Measurements from ENCODE around the gene DDX55.
A peak's percentile ranks its signal among the peaks of the same experiment; 100 is the strongest.
"Not testable (repeated sequence)": the region's sequence is repeated elsewhere in the genome, so short reads cannot be mapped to it uniquely, and the experiment has no call there.

DDX55 gene

GRCh38 chr12:123599721-123600120 is 2.2 kb upstream of the DDX55 start:
- TF ChIP-seq, protein P1, sequence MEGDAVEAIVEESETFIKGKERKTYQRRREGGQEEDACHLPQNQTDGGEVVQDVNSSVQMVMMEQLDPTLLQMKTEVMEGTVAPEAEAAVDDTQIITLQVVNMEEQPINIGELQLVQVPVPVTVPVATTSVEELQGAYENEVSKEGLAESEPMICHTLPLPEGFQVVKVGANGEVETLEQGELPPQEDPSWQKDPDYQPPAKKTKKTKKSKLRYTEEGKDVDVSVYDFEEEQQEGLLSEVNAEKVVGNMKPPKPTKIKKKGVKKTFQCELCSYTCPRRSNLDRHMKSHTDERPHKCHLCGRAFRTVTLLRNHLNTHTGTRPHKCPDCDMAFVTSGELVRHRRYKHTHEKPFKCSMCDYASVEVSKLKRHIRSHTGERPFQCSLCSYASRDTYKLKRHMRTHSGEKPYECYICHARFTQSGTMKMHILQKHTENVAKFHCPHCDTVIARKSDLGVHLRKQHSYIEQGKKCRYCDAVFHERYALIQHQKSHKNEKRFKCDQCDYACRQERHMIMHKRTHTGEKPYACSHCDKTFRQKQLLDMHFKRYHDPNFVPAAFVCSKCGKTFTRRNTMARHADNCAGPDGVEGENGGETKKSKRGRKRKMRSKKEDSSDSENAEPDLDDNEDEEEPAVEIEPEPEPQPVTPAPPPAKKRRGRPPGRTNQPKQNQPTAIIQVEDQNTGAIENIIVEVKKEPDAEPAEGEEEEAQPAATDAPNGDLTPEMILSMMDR (IDR thresholded peaks at IDR 0.05; ENCODE audit: low read depth, low read length), result no peak
- TF ChIP-seq EZH2phosphoT487 (IDR thresholded peaks at IDR 0.05; ENCODE audit: low read depth), result no peak
- peaks cover 6% of the 10 kb centered on the region; the same call in 1 of the 2 replicates for H4K20me1 ChIP-seq (ENCODE audit: insufficient read depth, low read length)
- no peaks in the 10 kb centered on the region for H3K27me3 ChIP-seq (ENCODE audit: low read depth, low read length)
- H3K9me3 ChIP-seq (ENCODE audit: insufficient read depth, low read length), result no peaks in the 10 kb centered on the region
- no peak overlapping the region for H3K27ac ChIP-seq (ENCODE audit: low read length)
- peaks cover 64% of the 10 kb centered on the region for H3K79me2 ChIP-seq (ENCODE audit: low read length)
- peaks cover 23% of the 10 kb centered on the region for H3K36me3 ChIP-seq (replicated peaks; ENCODE audit: low read depth, low read length)
- no peak overlapping the region for H2AFZ ChIP-seq (ENCODE audit: low read depth, low read length)
- H3K9ac ChIP-seq (ENCODE audit: low read length), result no peak overlapping the region
- no peak overlapping the region for H3K4me3 ChIP-seq (ENCODE audit: low read length)
- H3K4me2 ChIP-seq (ENCODE audit: low read length), result no peak overlapping the region
- H3K4me1 ChIP-seq (ENCODE audit: low read length), result peaks cover 14% of the 10 kb centered on the region

DNA sequence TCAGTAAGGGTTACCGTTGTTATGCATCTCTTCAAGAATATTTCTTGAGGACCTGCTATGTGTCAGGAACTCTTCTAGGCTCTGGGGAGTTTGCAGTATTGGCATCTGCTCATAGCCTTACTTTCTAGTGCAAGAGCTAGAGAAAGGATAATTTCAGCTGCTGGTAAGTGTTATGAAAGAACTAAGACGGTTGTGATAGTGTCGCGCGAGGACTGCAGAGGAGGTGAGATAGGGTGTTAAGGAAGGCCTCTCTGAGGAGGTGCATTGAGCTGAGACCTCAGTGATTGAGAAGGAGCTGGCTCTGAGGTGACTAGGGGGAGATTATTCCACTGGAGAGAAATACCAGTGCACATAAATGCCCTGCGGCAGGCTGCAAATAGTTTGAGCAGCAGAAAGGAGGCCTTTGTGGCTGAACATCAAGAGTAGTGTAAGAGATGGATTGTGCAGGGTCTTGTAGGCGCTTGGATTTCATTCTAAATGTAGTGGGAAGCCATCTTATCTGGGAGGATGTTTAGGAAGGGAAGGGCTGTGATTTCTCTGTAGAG is 824 bp downstream of the DDX55 start:
- Histone ChIP-seq H3K27me3 (ENCODE audit: low read depth, low read length) (no peaks in the 10 kb centered on the region), H2AFZ (ENCODE audit: low read depth, low read length) (peak overlapping the region; percentile 81; the same call in 1 of the 2 replicates), H3K79me2 (ENCODE audit: low read length) (peaks cover 76% of the 10 kb centered on the region), H3K4me2 (ENCODE audit: low read length) (peak overlapping the region; percentile 99), H3K9ac (ENCODE audit: low read length) (peak overlapping the region; percentile 99), H3K27ac (ENCODE audit: low read length) (peak overlapping the region; percentile 73), H3K4me1 (ENCODE audit: low read length) (peaks cover 14% of the 10 kb centered on the region), H3K9me3 (ENCODE audit: insufficient read depth, low read length) (no peaks in the 10 kb centered on the region), H4K20me1 (ENCODE audit: insufficient read depth, low read length) (0 out of 2 replicates have a peak, but pooled peaks cover 5% of the 10 kb centered on the region), H3K4me3 (ENCODE audit: low read length) (peak overlapping the region; percentile 97), H3K36me3 (replicated peaks; ENCODE audit: low read depth, low read length) (peaks cover 33% of the 10 kb centered on the region)
- TF ChIP-seq EZH2phosphoT487 (IDR thresholded peaks at IDR 0.05; ENCODE audit: low read depth), result no peak
- TF ChIP-seq, protein P1 (IDR thresholded peaks at IDR 0.05; ENCODE audit: low read depth, low read length), result no peak

DNA sequence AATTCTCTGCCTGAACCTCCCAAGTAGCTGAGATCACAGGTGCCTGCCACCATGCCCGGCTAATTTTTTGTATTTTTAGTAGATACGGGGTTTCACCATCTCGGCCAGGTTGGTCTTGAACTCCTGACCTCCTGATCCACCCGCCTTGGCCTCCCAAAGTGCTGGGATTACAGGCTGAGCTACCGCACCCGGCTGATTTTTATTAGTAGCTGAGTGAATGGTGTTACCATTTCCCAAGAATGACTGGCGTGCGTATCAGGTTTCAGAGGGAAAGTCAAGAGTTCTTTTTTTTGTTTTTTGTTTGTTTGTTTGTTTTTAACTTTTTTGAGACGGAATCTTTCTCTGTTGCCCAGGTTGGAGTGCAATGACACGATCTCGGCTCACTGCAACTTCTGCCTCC is 1.6 kb downstream of the DDX55 start:
- Histone ChIP-seq H3K4me1 (ENCODE audit: low read length) (peaks cover 14% of the 10 kb centered on the region), H3K36me3 (replicated peaks; ENCODE audit: low read depth, low read length) (peaks cover 40% of the 10 kb centered on the region), H3K4me2 (ENCODE audit: low read length) (peak overlapping the region; percentile 99), H3K79me2 (ENCODE audit: low read length) (peaks cover 78% of the 10 kb centered on the region)
- not testable (repeated sequence) for H2AFZ ChIP-seq (ENCODE audit: low read depth, low read length); H3K9me3 ChIP-seq (ENCODE audit: insufficient read depth, low read length); H3K9ac ChIP-seq (ENCODE audit: low read length); H3K4me3 ChIP-seq (ENCODE audit: low read length); H4K20me1 ChIP-seq (ENCODE audit: insufficient read depth, low read length); H3K27me3 ChIP-seq (ENCODE audit: low read depth, low read length); H3K27ac ChIP-seq (ENCODE audit: low read length)

DNA sequence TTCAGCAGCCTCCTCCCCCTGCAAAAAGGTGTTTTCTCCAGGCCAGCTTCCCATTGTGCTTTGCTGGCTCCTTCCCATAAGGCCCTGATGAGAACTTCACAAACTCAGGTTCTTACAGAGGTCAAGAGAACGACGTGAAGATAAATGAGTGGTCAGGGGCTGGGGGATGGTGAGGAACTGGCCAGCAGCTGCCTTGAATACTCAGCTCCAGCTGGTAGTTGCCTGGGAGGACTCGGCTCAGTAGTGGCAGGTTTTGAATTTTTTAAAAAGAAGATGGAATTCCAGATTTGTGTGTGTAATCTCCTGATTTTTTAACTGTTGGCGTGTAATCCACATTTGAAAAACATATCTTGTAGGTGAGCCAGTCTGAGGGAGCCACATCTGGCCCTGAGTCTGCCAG is 5.9 kb downstream of the DDX55 start:
- no peak overlapping the region for H3K27ac ChIP-seq (ENCODE audit: low read length)
- H3K4me3 ChIP-seq (ENCODE audit: low read length), result no peak overlapping the region
- TF ChIP-seq, protein P1 (IDR thresholded peaks at IDR 0.05; ENCODE audit: low read depth, low read length), result no peak
- no peak for TF ChIP-seq EZH2phosphoT487 (IDR thresholded peaks at IDR 0.05; ENCODE audit: low read depth)
- peaks cover 5% of the 10 kb centered on the region; the same call in 1 of the 2 replicates for H4K20me1 ChIP-seq (ENCODE audit: insufficient read depth, low read length)
- no peak overlapping the region for H2AFZ ChIP-seq (ENCODE audit: low read depth, low read length)
- H3K79me2 ChIP-seq (ENCODE audit: low read length), result peaks cover 74% of the 10 kb centered on the region
- peaks cover 66% of the 10 kb centered on the region for H3K36me3 ChIP-seq (replicated peaks; ENCODE audit: low read depth, low read length)
- H3K4me1 ChIP-seq (ENCODE audit: low read length), result peaks cover 9% of the 10 kb centered on the region
- H3K4me2 ChIP-seq (ENCODE audit: low read length), result no peak overlapping the region
- no peak overlapping the region for H3K9ac ChIP-seq (ENCODE audit: low read length)
- H3K9me3 ChIP-seq (ENCODE audit: insufficient read depth, low read length), result no peaks in the 10 kb centered on the region
- no peaks in the 10 kb centered on the region for H3K27me3 ChIP-seq (ENCODE audit: low read depth, low read length)

Measured in OCI-LY3 (cell line).